ENCODE measurements around the gene MAG. TPM values are rescaled to one million over a fixed set of nuclear protein-coding genes. Genes with fewer than 3 reads are reported as not detected.
"Not testable (repeated sequence)": the region's sequence is repeated elsewhere in the genome, so short reads cannot be mapped to it uniquely, and the experiment has no call there.

The MAG gene
- total RNA-seq, 1 experiment from 2014 or later, result not detected

GRCh38 chr19:35279985-35280821 lies 11.8 kb upstream of the MAG start:
- DNase-seq (ENCODE audit: low spot score), result no peak

- no peak for DNase-seq (ENCODE audit: low spot score)
Observed at GRCh38 chr19:35281303-35281702, 10.7 kb upstream of the MAG start.

- no peak for DNase-seq (ENCODE audit: low spot score)
Observed at GRCh38 chr19:35284153-35285094, 7.5 kb upstream of the MAG start.

GRCh38 chr19:35285095-35285449 lies 6.9 kb upstream of the MAG start:
- DNase-seq (ENCODE audit: low spot score), result no peak

GRCh38 chr19:35285465-35285864 lies 6.5 kb upstream of the MAG start:
- not testable (repeated sequence) for DNase-seq (ENCODE audit: low spot score)

- not testable (repeated sequence) for DNase-seq (ENCODE audit: low spot score)
Observed at GRCh38 chr19:35286101-35286500, 5.9 kb upstream of the MAG start.

- no peak for DNase-seq (ENCODE audit: low spot score)
Observed at GRCh38 chr19:35287713-35288112, 4.2 kb upstream of the MAG start.

- DNase-seq (ENCODE audit: low spot score), result no peak
Observed at GRCh38 chr19:35288331-35288730, 3.6 kb upstream of the MAG start.

- no peak for DNase-seq (ENCODE audit: low spot score)
Observed at GRCh38 chr19:35288906-35289305, 3.1 kb upstream of the MAG start.

- DNase-seq (ENCODE audit: low spot score), result no peak
Observed at GRCh38 chr19:35290381-35291127, 1.4 kb upstream of the MAG start.

GRCh38 chr19:35291259-35291658 lies 702 bp upstream of the MAG start:
- DNase-seq (ENCODE audit: low spot score), result no peak

- no peak for DNase-seq (ENCODE audit: low spot score)
Observed at GRCh38 chr19:35292421-35293362, 731 bp downstream of the MAG start.

- no peak for DNase-seq (ENCODE audit: low spot score)
Observed at GRCh38 chr19:35293363-35293739, 1.4 kb downstream of the MAG start.

- no peak for DNase-seq (ENCODE audit: low spot score)
Observed at GRCh38 chr19:35293808-35294207, 1.8 kb downstream of the MAG start.

- DNase-seq (ENCODE audit: low spot score), result no peak
Observed at GRCh38 chr19:35294328-35294727, 2.4 kb downstream of the MAG start.

- DNase-seq (ENCODE audit: low spot score), result no peak
Observed at GRCh38 chr19:35294859-35295791, 3.2 kb downstream of the MAG start.

- no peak for DNase-seq (ENCODE audit: low spot score)
Observed at GRCh38 chr19:35295792-35296462, 4.0 kb downstream of the MAG start.

GRCh38 chr19:35296644-35297514 lies 4.9 kb downstream of the MAG start:
- no peak for DNase-seq (ENCODE audit: low spot score)
